ENCODE results near the gene CRAMP1.

- TF ChIP-seq CTCF (IDR thresholded peaks at IDR 0.05; ENCODE audit: insufficient read depth, low read depth, low read length) (no peak), EZH2 (IDR thresholded peaks at IDR 0.05; ENCODE audit: insufficient read depth, low read length) (no peak)
Observed at GRCh38 chr16:1642148-1642547, 30.0 kb downstream of the CRAMP1 start.
